ENCODE measurements around the gene NEDD4L.

NEDD4L gene

DNA sequence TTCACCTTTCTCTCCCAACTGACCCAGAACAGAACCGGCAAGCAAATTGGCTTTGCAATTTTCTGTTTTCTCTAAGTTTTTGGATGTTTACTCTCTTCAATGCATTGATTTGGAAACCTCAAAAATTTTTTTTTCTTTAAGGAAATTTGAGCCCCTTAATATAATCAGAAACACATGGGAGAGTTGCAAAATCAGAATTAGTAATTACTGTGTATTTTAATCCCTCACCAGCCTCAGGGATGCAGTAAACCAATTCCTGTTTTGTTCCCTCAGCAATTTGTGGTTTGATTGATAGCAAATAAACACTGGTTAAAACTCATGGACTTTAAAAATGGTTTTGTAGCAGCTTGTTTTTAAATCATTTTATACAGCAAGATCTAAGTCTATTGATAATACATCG is 281.5 kb downstream of the NEDD4L start:
- DNase-seq = no peak

DNA sequence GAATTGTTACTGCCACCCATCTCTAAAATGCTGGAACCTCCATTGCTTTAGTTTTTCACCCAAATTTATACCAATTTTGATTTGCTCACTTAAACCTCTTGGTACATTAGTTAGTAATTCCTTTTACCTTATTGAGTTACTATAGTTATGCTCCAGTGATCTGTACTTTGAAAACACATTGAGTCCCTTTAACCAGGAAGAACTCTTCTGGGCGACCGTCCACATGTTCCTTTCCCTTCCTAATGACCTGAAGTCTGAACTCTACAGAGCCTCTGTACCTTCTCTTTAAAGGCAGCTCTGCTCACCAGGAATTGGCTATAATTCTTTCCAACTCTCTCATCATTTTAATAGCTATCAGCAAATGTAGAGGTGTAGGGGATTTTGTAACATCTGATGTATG is 290.0 kb downstream of the NEDD4L start:
- no peak for DNase-seq

- no peak for DNase-seq
Observed at GRCh38 chr18:58335223-58335622, 291.2 kb downstream of the NEDD4L start.

- DNase-seq = no peak
Observed at GRCh38 chr18:58335821-58336220, 291.8 kb downstream of the NEDD4L start.

DNA sequence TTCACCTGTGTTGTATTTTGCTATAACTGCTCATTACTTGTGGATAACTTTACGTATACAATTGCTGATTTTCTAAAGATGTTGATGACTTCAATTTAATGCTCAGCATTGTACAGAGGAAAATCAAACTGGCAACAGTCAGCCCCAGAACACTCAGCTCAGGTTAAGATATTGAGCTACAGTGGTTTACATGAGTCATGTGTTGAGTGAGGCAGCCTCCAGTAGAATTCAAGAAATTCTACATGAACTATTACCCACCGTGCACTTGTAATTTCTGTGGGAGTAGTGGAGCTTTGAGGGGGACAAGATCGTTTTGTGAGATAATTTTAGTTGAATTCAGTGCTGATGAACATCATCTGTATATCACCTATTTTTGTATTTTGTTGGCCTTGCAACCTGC is 292.6 kb downstream of the NEDD4L start:
- no peak for DNase-seq

DNA sequence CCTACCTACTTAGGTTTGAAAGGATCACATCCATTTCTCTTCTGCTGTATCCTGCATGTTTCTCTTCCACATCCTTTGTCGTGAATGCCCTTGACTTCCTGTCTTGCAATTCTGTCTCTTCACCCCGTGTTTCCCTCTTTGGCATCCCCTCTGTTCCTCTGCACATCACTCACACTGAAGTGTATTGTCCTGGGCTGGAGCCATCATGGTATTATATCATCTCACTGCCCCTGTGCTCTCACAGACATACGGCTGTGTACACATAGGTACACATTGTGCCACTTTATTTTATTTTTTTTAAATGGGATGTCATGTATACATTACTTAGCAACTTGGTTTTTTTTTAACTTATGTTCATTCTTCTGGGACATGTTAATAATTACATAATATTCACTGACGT is 293.3 kb downstream of the NEDD4L start:
- no peak for DNase-seq

DNA sequence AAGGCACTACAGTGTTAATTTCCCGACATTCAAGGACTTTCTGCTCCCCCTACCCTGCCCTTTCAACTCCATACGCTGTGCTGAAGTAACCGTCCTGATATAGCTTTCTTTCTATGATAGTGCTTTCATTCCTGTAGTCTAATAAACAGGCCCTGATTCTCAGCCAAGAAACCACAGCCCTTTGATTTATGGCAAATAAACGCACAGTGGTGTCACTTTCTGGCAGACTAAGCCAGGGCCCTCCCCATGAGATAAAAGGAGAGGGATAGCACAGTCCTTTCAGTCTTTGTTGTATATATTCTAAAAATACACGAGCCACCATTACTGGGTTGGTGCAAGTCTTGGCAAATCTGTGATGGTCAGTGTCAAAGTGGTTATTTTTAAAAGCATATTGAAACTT is 293.7 kb downstream of the NEDD4L start:
- no peak for DNase-seq

- no peak for DNase-seq
Observed at GRCh38 chr18:58338141-58338540, 294.1 kb downstream of the NEDD4L start.

DNA sequence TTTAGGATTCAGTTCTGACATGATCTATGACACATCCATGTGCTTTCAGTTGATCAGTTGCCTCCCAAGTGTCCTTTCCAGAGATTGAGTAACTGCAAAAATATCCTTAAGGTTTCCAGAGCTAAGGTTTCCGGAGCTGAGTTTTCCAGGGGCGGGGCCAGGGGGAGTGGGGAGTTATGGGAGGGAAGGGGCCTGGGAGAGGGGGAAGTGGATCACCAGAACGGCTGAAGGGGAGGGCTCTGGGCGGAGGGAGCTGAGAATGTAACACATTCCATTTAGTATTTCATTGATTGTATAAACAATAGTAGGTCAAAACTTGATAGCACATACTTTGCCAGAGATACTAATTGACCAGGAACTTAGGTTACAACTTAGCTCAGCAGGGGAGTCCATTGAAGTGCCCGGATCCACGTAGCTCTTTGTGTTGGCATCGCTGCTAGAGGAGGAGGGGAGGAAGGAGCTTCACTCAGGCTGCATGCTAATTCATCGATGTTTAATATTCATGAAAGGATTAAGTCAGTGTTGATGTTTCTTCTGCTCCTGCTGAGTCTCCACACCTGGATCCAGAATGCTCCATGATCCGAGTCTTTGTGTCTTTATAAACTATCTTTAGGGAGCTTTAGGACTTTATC is 295.1 kb downstream of the NEDD4L start:
- no peak for DNase-seq

DNA sequence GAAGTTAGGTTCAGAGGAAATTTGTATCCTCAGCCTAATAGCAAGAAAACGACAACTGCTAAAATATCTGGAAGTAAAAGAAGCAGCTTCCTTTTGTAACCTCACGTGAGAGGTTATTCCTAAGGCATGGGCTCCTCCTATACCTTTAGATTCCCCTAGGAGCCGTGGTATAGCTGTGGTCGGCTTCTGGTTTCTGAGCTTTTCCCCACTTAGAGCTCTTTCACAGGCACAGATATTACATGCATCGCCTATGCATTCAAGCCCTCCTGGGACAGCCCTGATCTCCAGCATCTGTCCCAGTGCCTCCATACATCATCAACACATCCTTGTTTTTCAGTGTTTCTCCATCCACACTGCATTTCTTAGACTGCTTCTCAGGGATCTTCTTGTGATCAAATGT is 295.9 kb downstream of the NEDD4L start:
- no peak for DNase-seq

DNA sequence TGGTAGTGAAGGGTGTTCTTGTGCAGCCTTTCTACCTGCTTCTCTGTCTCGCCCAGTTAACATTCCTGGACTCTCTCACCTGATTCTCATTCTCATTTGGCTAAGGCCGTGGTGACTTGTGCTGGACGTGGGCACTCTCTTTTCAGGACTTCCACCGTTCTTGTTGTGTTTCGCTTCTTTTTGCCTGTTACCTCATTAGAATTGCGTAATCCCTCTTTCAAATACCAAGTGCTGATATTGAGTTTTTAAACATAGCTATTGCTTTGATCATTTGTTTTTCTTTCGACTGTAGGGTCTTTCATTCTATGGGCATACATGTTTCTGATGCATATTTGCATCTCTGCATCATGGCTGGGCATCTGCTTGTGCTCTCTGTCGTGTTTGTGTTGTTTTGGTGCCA is 297.9 kb downstream of the NEDD4L start:
- no peak for DNase-seq

GRCh38 chr18:58344080-58344670 is 300.1 kb downstream of the NEDD4L start:
- no peak for DNase-seq

DNA sequence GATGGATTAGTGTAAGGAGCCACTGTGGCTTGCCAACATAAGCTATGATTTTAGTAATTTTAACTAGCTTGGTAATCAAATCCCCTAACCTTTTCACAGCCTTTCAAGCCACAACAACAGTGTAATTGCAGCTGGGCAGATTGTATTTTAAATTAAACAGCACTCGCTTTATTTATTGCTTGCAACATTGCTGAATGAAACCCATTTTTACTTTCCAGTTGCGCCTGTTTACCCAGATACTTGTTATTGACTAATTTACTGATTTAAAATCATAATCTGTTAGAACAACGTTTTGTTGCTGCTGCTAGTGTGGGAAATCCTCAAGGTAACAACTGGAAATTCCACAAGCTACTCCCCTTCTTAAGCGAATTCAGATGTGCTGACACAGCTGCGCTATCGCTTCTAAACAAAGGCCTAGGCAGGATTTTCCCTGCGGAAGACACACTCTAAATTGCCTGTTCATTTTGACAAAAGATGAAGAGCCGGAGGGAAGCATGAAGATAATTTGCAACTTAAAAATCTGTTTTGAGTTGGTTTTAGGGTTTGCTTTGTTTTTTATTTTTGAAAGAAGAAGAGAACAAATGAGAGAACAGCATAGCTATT is 300.9 kb downstream of the NEDD4L start:
- DNase-seq = no peak

- no peak for DNase-seq
Observed at GRCh38 chr18:58345875-58346274, 301.8 kb downstream of the NEDD4L start.

- no peak for DNase-seq
Observed at GRCh38 chr18:58347135-58347534, 303.1 kb downstream of the NEDD4L start.

DNA sequence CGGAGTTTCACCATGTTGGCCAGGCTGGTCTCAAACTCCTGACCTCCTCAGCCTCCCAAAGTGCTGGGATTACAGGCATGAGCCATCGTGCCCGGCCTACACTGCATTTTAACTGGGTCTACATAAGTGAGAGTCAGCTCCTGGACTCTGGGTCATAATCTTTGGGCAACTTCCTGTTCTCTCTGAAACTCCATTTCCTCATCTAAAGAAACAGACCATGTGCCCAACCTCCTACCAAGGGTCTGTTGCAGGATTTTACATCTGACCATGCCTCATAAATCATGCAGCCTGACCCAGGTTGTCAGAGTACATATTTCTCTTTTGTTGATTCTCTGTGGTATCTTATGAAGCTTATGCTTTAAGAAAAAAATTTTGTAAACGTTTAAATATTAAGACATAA is 304.5 kb downstream of the NEDD4L start:
- no peak for DNase-seq

GRCh38 chr18:58348951-58349350 is 304.9 kb downstream of the NEDD4L start:
- DNase-seq = no peak

DNA sequence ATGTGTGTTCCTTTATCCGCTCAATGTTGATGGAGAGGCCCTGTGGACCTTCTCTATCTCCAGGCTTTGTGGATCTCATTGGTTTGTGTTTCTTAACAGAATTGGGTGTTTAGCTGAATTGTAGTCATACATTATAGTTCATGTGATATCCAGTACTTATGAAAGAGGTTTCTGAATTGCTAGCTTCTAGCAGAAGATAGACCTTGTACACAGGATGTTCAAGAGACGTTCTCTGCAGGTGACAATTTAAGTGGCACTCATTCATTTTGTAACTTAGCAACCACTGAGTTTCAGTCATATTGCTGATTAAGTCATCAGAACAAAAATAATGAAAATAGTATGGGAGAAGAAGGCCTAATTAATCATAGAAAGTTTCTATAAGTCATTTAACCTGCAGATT is 305.6 kb downstream of the NEDD4L start:
- no peak for DNase-seq

- no peak for DNase-seq
Observed at GRCh38 chr18:58350526-58350925, 306.5 kb downstream of the NEDD4L start.

DNA sequence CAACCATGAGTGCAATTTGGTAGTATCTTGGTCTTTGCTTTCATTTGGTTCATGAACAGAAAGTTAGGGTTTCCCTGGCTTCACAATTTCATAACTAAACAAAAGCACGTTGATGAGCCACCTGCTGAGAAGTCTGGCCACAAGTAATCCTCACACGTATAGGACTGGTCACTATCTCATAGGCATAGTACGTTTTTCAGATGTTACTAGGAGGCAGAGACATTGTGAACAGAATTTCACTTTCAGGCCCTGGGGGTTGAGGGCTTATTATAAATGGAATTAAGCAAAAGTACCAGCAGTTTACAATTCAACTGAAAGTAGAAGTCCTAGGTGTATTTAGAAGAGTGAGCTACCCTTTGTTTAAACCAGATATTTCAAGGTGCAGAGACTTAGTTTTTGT is 307.8 kb downstream of the NEDD4L start:
- DNase-seq = no peak

GRCh38 chr18:58353581-58353980 is 309.6 kb downstream of the NEDD4L start:
- DNase-seq = no peak

GRCh38 chr18:58354051-58354450 is 310.0 kb downstream of the NEDD4L start:
- DNase-seq = no peak

- DNase-seq = no peak
Observed at GRCh38 chr18:58354791-58355190, 310.8 kb downstream of the NEDD4L start.

DNA sequence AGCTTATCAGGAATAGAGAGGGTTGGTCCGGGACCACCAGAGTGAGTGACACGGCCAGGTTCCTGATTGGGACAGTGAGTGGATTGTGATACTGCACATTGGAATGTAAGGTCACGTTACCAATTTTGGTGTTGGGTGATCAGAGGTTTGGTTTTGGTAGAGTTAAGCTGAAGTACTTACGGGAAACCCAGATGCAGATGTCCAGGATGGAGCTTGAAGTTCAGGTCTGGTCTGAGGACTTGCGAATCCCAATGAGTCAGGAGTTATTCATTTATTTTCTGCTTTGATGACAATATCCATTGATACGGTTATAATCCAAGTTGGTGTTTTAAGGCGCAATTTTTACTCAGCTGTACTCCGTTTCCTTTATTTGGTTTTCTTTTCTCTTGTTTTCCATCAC is 311.2 kb downstream of the NEDD4L start:
- DNase-seq = no peak

GRCh38 chr18:58359218-58359617 is 315.2 kb downstream of the NEDD4L start:
- DNase-seq = no peak

Measured in hippocampal formation (tissue), 2 donors.